Left lung (tissue), 10 donors: ENCODE data around the gene NCOA6. TPM values are rescaled to one million over a fixed set of nuclear protein-coding genes. Genes with fewer than 3 reads are reported as not detected.

Experiments used
- ATAC-seq: fragments of 200-7000 bp; cut with Tn5 transposase; one replicate; pipeline ENCODE4 v1.9.1; 2020; ENCODE audit warnings: moderate library complexity
- DNase-seq, 4 donors: peaks; one replicate each; pipeline ENCODE4 v3.0.0-alpha.2; 2013 to 2020
- H3K27ac ChIP-seq, 2 donors: fragments of 200-600 bp; sonication (generic) in 1 of 2; one replicate each; pipeline versions ENCODE4 v1.5.0 to v1.8.0; 2020 to 2021
- H3K27me3 ChIP-seq, 2 donors: fragments of 200-600 bp; sonication (generic) in 1 of 2; one replicate each; pipeline versions ENCODE4 v1.5.0 to v1.8.0; 2020 to 2021
- H3K36me3 ChIP-seq, 2 donors: fragments of 200-600 bp; sonication (generic) in 1 of 2; one replicate each; pipeline versions ENCODE4 v1.5.0 to v1.8.0; 2020 to 2021
- H3K4me1 ChIP-seq, 2 donors: fragments of 200-600 bp; one replicate each; pipeline ENCODE4 v1.8.0; 2021
- H3K4me3 ChIP-seq, 2 donors: fragments of 200-600 bp; sonication (generic) in 1 of 2; one replicate each; pipeline versions ENCODE4 v1.5.0 to v1.8.0; 2020 to 2021; ENCODE audit warnings: mild to moderate bottlenecking in 1 of 2
- H3K9me3 ChIP-seq, 2 donors: fragments of 200-600 bp; sonication (generic) in 1 of 2; one replicate each; pipeline versions ENCODE4 v1.5.0 to v1.8.0; 2020 to 2021
- intact Hi-C, 2 donors: fragments of 100-400 bp; cut with DNase I; formaldehyde crosslinking; loops; one replicate each; pipeline versions ENCODE4 v1.11.2 to v1.14.2; 2022
- polyA plus RNA-seq, 6 donors: library from polyadenylated mRNA; unstranded; fragments of 120-200 nt; gene quantifications; one replicate each; pipeline ENCODE4 v1.2.1, GENCODE V29; 2013; ENCODE audit not compliant: insufficient read length in 6 of 6
- total RNA-seq, 2 donors: library from RNA; stranded (reverse); fragmentation: NEBNext Ultra II Directional; extraction: Animal tissue kit (Norgen Biotek cat#: 25700); gene quantifications; one replicate each; pipeline ENCODE4 v1.2.1, GENCODE V29; 2021
- TF ChIP-seq, protein P1 (sequence below), 2 donors: fragments of 200-600 bp; sonication (generic) in 1 of 2; IDR thresholded peaks; one replicate each; pipeline versions ENCODE4 v1.5.0 to v1.8.0; 2021; ENCODE audit warnings: antibody characterized with exemption in 2 of 2
- donor health status: DM: no; HTN: yes; CAD: no.
- donor health status: DM: no; HTN: no; CAD: no.

The NCOA6 gene
- total and polyA plus RNA-seq, 8 donors: 26.0 to 52.3 (median 45.0) TPM

DNA sequence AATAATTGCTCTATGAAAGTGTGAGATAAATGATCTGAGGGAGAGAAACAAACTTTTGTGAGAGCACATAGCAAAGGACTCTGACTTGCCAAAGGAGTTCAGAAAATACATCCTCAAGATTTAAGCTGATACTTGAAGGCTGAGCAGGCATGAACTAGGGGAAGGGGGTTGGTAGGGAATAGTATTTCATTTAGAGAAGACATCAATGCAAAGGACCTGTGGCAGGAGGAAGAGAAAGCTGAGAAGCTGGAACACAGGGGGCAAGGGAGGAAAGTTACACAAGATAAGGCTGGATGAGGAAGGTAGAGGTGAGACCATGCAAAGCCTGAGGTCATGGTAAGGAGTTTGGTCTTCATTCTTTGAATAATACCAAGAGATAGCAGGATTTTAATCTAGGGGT is 50.6 kb downstream of the NCOA6 start:
- DNase-seq (no peak), ATAC-seq (no peak)
- H3K27me3 ChIP-seq: no peaks in the 10 kb centered on the region
- H3K9me3 ChIP-seq: no peaks in the 10 kb centered on the region
- TF ChIP-seq, protein P1, sequence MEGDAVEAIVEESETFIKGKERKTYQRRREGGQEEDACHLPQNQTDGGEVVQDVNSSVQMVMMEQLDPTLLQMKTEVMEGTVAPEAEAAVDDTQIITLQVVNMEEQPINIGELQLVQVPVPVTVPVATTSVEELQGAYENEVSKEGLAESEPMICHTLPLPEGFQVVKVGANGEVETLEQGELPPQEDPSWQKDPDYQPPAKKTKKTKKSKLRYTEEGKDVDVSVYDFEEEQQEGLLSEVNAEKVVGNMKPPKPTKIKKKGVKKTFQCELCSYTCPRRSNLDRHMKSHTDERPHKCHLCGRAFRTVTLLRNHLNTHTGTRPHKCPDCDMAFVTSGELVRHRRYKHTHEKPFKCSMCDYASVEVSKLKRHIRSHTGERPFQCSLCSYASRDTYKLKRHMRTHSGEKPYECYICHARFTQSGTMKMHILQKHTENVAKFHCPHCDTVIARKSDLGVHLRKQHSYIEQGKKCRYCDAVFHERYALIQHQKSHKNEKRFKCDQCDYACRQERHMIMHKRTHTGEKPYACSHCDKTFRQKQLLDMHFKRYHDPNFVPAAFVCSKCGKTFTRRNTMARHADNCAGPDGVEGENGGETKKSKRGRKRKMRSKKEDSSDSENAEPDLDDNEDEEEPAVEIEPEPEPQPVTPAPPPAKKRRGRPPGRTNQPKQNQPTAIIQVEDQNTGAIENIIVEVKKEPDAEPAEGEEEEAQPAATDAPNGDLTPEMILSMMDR (IDR thresholded peaks at IDR 0.05): no peak
- intact Hi-C loops: no loop called here
- H3K27ac ChIP-seq: no peak overlapping the region
- no peak overlapping the region for H3K4me3 ChIP-seq
- H3K36me3 ChIP-seq: peaks cover 0 to 73% of the 10 kb centered on the region in 2 donors
- H3K4me1 ChIP-seq: no peaks in the 10 kb centered on the region

GRCh38 chr20:34774449-34774848 is 51.0 kb downstream of the NCOA6 start:
- TF ChIP-seq, protein P1 (IDR thresholded peaks at IDR 0.05): no peak
- Histone ChIP-seq H3K27ac (no peak overlapping the region), H3K4me1 (no peaks in the 10 kb centered on the region), H3K36me3 (peaks cover 0 to 74% of the 10 kb centered on the region in 2 donors), H3K27me3 (no peaks in the 10 kb centered on the region), H3K4me3 (no peak overlapping the region), H3K9me3 (no peaks in the 10 kb centered on the region)
- intact Hi-C loops: no loop called here
- ATAC-seq (no peak), DNase-seq (no peak)

DNA sequence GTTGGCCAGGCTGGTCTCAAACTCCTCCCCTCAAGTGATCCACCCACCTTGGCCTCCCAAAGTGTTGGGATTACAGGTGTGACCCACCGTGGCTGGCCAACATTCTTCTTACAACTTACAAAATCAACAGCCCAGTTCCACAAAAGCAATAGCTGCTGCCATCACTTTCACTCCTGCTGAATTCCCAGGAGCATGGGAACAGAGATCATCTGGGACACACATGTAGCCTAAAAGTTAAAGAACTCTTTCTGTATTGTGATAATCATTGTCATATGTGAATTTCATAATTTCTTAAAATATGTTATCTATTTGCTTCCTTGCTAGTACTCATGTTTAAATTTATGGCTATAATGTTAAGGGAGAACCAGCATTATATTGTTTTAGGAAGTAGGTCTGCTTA is 51.7 kb downstream of the NCOA6 start:
- Histone ChIP-seq H3K27ac (no peak overlapping the region), H3K9me3 (no peaks in the 10 kb centered on the region), H3K4me1 (no peaks in the 10 kb centered on the region), H3K36me3 (peaks cover 0 to 74% of the 10 kb centered on the region in 2 donors), H3K27me3 (no peaks in the 10 kb centered on the region), H3K4me3 (no peak overlapping the region)
- DNase-seq (no peak), ATAC-seq (no peak)
- TF ChIP-seq, protein P1 (IDR thresholded peaks at IDR 0.05): no peak
- intact Hi-C loops: no loop called here

DNA sequence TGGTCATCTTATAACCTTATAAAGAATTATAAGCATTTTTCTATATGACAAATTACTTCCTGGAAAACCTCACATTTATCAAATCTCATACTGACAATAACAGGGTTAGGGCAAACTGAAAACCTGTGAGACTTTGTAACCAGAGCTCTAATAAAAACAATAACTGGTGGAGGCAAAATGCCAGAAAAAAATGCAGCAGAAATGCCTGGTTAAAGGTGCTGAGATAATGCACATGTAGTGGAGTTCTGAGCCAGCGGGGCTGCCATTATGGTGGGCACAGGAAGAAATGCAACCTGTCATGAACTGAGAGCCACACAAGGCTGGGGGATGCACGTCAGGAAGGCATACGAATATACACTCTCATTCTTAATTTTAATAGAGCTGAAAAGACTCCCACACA is 53.0 kb downstream of the NCOA6 start:
- DNase-seq: no peak
- ATAC-seq: no peak
- TF ChIP-seq, protein P1 (IDR thresholded peaks at IDR 0.05): no peak
- intact Hi-C loops: no loop called here
- no peak overlapping the region for H3K4me3 ChIP-seq
- no peaks in the 10 kb centered on the region for H3K4me1 ChIP-seq
- H3K9me3 ChIP-seq: no peaks in the 10 kb centered on the region
- H3K27me3 ChIP-seq: no peaks in the 10 kb centered on the region
- peaks cover 4 to 76% of the 10 kb centered on the region in 2 donors for H3K36me3 ChIP-seq
- H3K27ac ChIP-seq: no peak overlapping the region

DNA sequence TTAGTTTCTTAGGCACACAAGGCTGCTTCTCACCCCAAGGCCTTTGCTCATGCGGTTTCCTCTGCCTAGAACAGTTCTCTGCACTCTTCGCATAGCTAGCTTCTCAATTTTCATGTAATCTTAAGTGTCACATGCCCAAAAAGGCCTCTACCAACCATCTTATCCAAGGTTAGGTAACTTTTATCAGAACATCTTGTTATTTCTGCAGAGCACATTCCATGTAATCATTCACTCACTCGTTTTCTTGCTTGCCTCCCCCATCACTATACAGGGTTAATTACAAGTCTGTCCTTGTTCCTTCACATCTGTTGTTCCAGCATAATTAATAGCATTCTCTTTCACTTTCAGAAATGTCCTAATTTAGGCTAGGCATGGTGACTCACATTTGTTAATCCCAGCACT is 53.8 kb downstream of the NCOA6 start:
- H3K4me3 ChIP-seq: no peak overlapping the region
- no peaks in the 10 kb centered on the region for H3K9me3 ChIP-seq
- H3K4me1 ChIP-seq: no peaks in the 10 kb centered on the region
- DNase-seq: no peak
- H3K36me3 ChIP-seq: peaks cover 4 to 84% of the 10 kb centered on the region in 2 donors
- intact Hi-C loops: no loop called here
- TF ChIP-seq, protein P1 (IDR thresholded peaks at IDR 0.05): no peak
- H3K27ac ChIP-seq: no peak overlapping the region
- H3K27me3 ChIP-seq: no peaks in the 10 kb centered on the region
- ATAC-seq: no peak
